NCI-H524 treated with DMSO at 0.1 percent for 48 hours (cell line): Measurements from ENCODE around the gene IGFBP1.

Experiments
- DNase-seq: peaks from one replicate; lab custom pipeline; 2025; lab: John Stamatoyannopoulos, UW

IGFBP1 gene

GRCh38 chr7:45881280-45881758, 7.0 kb upstream of the IGFBP1 start:
- no peak for DNase-seq

- no peak for DNase-seq
Measured at GRCh38 chr7:45881759-45882464, 6.4 kb upstream of the IGFBP1 start.

GRCh38 chr7:45882465-45882810, 5.8 kb upstream of the IGFBP1 start:
- no peak for DNase-seq

GRCh38 chr7:45884136-45884535, 4.2 kb upstream of the IGFBP1 start:
- no peak for DNase-seq

- DNase-seq = no peak
Measured at GRCh38 chr7:45885264-45885882, 2.9 kb upstream of the IGFBP1 start.

GRCh38 chr7:45886931-45887667, 1.2 kb upstream of the IGFBP1 start:
- DNase-seq = no peak

- DNase-seq = no peak
Measured at GRCh38 chr7:45888993-45889366, 692 bp downstream of the IGFBP1 start.

GRCh38 chr7:45889367-45890067, 1.2 kb downstream of the IGFBP1 start:
- no peak for DNase-seq

GRCh38 chr7:45890125-45890901, 2.0 kb downstream of the IGFBP1 start:
- no peak for DNase-seq

- DNase-seq = no peak
Measured at GRCh38 chr7:45890902-45891461, 2.7 kb downstream of the IGFBP1 start.

GRCh38 chr7:45891462-45892402, 3.4 kb downstream of the IGFBP1 start:
- no peak for DNase-seq

GRCh38 chr7:45892407-45893035, 4.2 kb downstream of the IGFBP1 start:
- no peak for DNase-seq

GRCh38 chr7:45893374-45893995, 5.2 kb downstream of the IGFBP1 start:
- DNase-seq = no peak

- DNase-seq = no peak
Measured at GRCh38 chr7:45893996-45894664, 5.8 kb downstream of the IGFBP1 start.

GRCh38 chr7:45894665-45895062, 6.4 kb downstream of the IGFBP1 start:
- no peak for DNase-seq

- DNase-seq = no peak
Measured at GRCh38 chr7:45897042-45897690, 8.9 kb downstream of the IGFBP1 start.

GRCh38 chr7:45898222-45898621, 9.9 kb downstream of the IGFBP1 start:
- DNase-seq = no peak

GRCh38 chr7:45901566-45901965, 13.3 kb downstream of the IGFBP1 start:
- DNase-seq = no peak
